Activated effector memory CD4-positive, alpha-beta T cell treated with Interleukin-2 at 50 U/mL for 16 hours (primary cell): ENCODE data around the gene SOX6.
"Not testable (repeated sequence)": the region's sequence is repeated elsewhere in the genome, so short reads cannot be mapped to it uniquely, and the experiment has no call there.

ENCODE experiments used
- DNase-seq: peaks from one replicate; pipeline ENCODE4 v3.0.0-alpha.2; 2020

Gene SOX6

GRCh38 chr11:16087886-16088285 lies 268.5 kb downstream of the SOX6 start:
- no peak for DNase-seq

- DNase-seq = no peak
Observed at GRCh38 chr11:16086229-16086819, 270.0 kb downstream of the SOX6 start.

GRCh38 chr11:16082095-16083055 lies 274.0 kb downstream of the SOX6 start:
- DNase-seq = no peak

DNA sequence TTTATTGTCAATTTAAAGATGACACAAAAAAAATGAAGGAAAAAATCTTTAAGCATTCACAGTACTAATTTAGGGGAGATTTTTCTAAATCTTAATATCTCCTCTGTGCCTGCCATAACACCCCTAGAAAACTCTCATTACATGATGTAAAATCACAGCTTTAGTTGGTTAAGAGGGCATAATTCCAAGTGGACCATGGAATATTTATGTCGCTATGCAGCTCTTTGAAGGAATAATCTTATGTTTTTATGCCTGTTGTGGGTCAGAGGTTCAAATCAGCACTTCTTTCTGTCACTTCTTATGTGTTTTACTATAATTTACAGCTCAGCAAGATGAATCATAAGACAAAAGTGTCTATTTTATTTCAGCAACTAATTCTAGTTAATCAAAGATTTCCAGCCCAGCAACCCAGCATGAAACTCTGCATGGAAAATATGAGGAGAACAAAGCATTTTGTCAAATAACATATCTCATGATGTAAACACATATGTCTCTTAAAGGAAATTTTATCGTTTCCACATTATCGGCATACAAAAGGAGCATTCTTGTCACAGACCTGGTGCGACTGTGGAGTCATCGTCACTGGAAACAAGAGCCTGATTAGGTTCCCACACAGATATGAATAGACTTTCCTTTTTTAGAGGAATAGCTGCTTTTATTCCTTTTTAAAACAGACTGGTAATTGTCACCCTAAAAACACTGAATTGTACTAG lies 274.8 kb downstream of the SOX6 start:
- DNase-seq = no peak

GRCh38 chr11:16080688-16081381 lies 275.5 kb downstream of the SOX6 start:
- no peak for DNase-seq

GRCh38 chr11:16078936-16079335 lies 277.4 kb downstream of the SOX6 start:
- DNase-seq = no peak

- DNase-seq = no peak
Observed at GRCh38 chr11:16070573-16070972, 285.8 kb downstream of the SOX6 start.

- not testable (repeated sequence) for DNase-seq
Observed at GRCh38 chr11:16067268-16067667, 289.1 kb downstream of the SOX6 start.

GRCh38 chr11:16059332-16059731 lies 297.0 kb downstream of the SOX6 start:
- no peak for DNase-seq

- no peak for DNase-seq
Observed at GRCh38 chr11:16058671-16059070, 297.7 kb downstream of the SOX6 start.

- no peak for DNase-seq
Observed at GRCh38 chr11:16052750-16053149, 303.6 kb downstream of the SOX6 start.

GRCh38 chr11:16049611-16050010 lies 306.7 kb downstream of the SOX6 start:
- DNase-seq = no peak

DNA sequence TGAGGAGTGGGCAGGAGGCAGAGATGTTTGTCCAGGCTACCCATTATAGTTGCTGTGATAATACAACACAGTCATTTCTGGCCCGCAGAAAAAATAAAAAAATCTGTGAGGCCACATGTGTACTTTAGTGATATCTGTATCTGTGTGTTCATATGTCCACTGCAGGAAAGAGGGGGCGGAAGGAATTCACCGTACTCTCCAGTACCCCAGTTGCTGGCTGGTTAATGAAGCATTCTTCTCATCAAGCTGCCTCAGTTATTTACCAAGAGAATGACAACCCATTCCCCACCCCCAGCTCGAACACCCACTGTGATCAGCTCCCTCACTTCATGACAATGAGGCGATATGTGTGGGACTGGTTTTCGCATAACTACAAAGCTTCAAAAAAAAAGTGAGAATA lies 309.3 kb downstream of the SOX6 start:
- no peak for DNase-seq

GRCh38 chr11:16043617-16044016 lies 312.7 kb downstream of the SOX6 start:
- DNase-seq = no peak

DNA sequence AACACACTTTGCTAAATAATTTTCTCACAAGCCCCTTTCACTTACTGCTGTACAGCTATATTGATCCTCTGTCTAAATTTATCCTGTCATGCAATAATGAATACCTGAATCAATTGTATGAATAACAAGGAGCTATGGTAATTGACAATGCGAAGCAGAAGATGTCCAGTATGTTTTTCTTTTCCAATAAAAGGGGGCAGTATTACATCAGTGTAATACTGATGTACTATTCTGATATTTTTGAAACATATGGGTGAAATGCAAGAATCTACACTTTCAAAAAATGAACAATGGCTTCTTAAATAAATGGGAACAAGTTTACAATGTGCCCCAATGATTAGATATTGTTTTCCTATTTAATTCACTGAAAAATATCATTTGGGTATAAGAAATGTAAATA lies 315.1 kb downstream of the SOX6 start:
- no peak for DNase-seq

DNA sequence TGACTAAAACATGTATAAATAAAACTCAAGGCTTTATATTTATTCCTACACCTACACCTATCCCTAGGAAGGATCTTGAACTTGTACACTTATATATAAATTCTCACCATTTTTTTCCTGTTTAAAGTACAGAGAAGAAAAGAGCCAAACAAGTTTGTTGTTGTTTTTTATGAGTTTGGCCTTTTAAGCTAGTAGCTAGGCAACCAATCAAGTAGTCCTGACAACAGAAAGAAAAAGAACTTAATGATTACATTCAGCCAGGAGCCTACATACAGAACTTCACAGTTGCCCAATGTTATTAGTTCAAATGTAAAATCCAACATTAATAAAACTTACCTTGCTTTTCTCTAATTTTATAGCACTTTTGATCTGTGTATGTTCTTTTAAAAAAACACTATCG lies 316.2 kb downstream of the SOX6 start:
- no peak for DNase-seq

DNA sequence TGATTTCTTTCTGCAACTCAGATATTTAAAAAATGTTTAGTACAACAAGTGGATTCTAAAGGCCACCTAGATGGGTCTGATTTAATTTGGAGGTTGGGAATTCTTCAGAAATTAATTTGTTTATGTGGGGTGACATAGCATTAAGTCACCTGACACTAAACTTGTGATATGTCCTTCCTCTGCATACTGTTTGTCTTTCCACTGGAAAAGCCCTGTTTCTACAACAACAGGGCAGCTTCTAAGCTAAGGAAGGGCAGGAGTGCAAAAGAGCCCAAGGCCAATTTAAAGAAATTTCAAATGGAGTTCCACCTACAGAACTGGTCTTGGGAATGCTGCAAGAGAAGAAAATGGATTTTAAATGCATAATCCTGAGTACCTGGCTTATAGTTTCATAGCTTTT lies 319.2 kb downstream of the SOX6 start:
- DNase-seq = no peak

DNA sequence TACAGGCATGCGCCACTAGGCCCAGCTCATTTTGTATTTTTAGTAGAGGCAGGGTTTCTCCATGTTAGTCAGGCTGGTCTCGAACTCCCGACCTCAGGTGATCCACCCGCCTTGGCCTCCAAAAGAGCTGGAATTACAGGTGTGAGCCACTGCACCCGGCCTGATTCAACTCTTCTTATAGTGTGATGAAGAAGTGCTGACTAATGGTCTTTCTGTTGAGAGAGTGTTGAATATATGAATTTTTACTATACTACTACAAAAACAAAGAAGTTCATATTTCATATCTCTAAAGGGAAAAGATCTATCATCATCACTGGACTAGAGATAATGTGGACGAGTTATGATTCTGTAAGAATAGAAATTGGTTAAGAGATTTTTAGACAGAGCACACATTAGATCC lies 320.1 kb downstream of the SOX6 start:
- no peak for DNase-seq

GRCh38 chr11:16034074-16034473 lies 322.3 kb downstream of the SOX6 start:
- no peak for DNase-seq

- DNase-seq = no peak
Observed at GRCh38 chr11:16032974-16033373, 323.4 kb downstream of the SOX6 start.

- no peak for DNase-seq
Observed at GRCh38 chr11:16031210-16031609, 325.1 kb downstream of the SOX6 start.

- no peak for DNase-seq
Observed at GRCh38 chr11:16030664-16031063, 325.7 kb downstream of the SOX6 start.

DNA sequence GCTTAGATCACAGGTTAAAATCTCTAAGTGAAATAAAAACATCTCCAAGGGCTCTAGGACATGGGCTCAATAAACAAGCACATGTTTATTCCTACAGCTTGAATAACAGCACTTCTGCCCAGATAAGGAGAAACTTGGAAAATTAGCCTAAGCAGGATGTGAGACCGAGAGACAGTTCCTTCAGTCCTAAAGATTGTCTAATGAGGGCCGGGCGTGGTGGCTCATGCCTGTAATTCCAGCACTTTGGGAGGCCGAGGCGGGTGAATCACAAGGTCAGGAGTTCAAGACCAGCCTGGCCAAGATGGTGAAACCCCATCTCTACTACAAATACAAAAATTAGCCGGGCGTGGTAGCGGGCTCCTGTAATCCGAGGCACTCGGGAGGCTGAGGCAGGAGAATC lies 327.2 kb downstream of the SOX6 start:
- DNase-seq = not testable (repeated sequence)
